Keratinocyte (primary cell): ENCODE measurements around the gene DLGAP1. TPM values are rescaled to one million over a fixed set of nuclear protein-coding genes. Genes with fewer than 3 reads are reported as not detected.
A peak's percentile ranks its signal among the peaks of the same experiment; 100 is the strongest.

Experiments
- DNase-seq: peaks from one replicate; pipeline ENCODE4 v3.0.0-alpha.2; 2011; ENCODE audit warnings: low read depth, missing footprints, low spot score
- FAIRE-seq: peaks from 2 replicates; lab custom pipeline; 2011; peaks lifted over from hg19 to GRCh38; lab: Jason Lieb, UNC
- H2AFZ ChIP-seq: 2 replicates; pipeline ENCODE4 v1.6.0; 2012; ENCODE audit warnings: low read length, control low read depth, inconsistent platforms; ENCODE audit not compliant: control insufficient read depth
- H3K27ac ChIP-seq: 2 replicates; pipeline ENCODE4 v1.5.1; 2011; ENCODE audit warnings: low read length; ENCODE audit not compliant: control insufficient read depth, insufficient read depth
- H3K27me3 ChIP-seq: 3 replicates; pipeline ENCODE4 v1.6.0; 2011; ENCODE audit warnings: low read length; ENCODE audit not compliant: control insufficient read depth, insufficient read depth; ENCODE audit errors: extremely low read depth
- H3K36me3 ChIP-seq, 2 experiments: 2 replicates in 1 of 2; 3 replicates in 1 of 2; pipeline ENCODE4 v1.5.1; 2011; ENCODE audit warnings: low read length in 2 of 2, mild to moderate bottlenecking in 1 of 2; ENCODE audit not compliant: control insufficient read depth in 2 of 2, insufficient read depth in 2 of 2; ENCODE audit errors: extremely low read depth in 1 of 2
- H3K4me1 ChIP-seq: 3 replicates; pipeline ENCODE4 v1.5.1; 2011; ENCODE audit warnings: low read length; ENCODE audit not compliant: control insufficient read depth, insufficient read depth; ENCODE audit errors: extremely low read depth
- H3K4me2 ChIP-seq: 3 replicates; pipeline ENCODE4 v1.6.0; 2011; ENCODE audit warnings: low read depth, low read length; ENCODE audit not compliant: control insufficient read depth, insufficient read depth; ENCODE audit errors: extremely low read depth
- H3K4me3 ChIP-seq, 3 experiments: fragments of 200-600 bp in 1 of 3; sonication (generic) in 1 of 3; 2 replicates in 2 of 3; 3 replicates in 1 of 3; pipeline ENCODE4 v1.5.1; 2011 to 2016; ENCODE audit warnings: low read length in 3 of 3, mild to moderate bottlenecking in 3 of 3, control low read depth in 2 of 3, inconsistent platforms in 1 of 3, low read depth in 1 of 3, mixed read lengths in 1 of 3, mixed run types in 1 of 3, moderate library complexity in 1 of 3; ENCODE audit not compliant: control insufficient read depth in 2 of 3, insufficient read depth in 2 of 3; ENCODE audit errors: extremely low read depth in 1 of 3
- H3K79me2 ChIP-seq: 2 replicates; pipeline ENCODE4 v1.6.0; 2012; ENCODE audit warnings: low read length; ENCODE audit not compliant: control insufficient read depth, insufficient read depth
- H3K9ac ChIP-seq: 3 replicates; pipeline ENCODE4 v1.6.0; 2011; ENCODE audit warnings: low read length; ENCODE audit not compliant: control insufficient read depth, insufficient read depth; ENCODE audit errors: extremely low read depth
- H3K9me1 ChIP-seq: 3 replicates; pipeline ENCODE4 v1.6.0; 2011; ENCODE audit warnings: low read length; ENCODE audit not compliant: control insufficient read depth, insufficient read depth; ENCODE audit errors: extremely low read depth
- H3K9me3 ChIP-seq: 2 replicates; pipeline ENCODE4 v1.5.1; 2012; ENCODE audit warnings: low read depth, low read length; ENCODE audit not compliant: control insufficient read depth
- H4K20me1 ChIP-seq: 3 replicates; pipeline ENCODE4 v1.6.0; 2011; ENCODE audit warnings: low read length; ENCODE audit not compliant: control insufficient read depth, insufficient read depth; ENCODE audit errors: extremely low read depth
- CTCF ChIP-seq, 3 experiments: IDR thresholded peaks in 1 of 3; conservative IDR thresholded peaks in 1 of 3; optimal IDR thresholded peaks in 1 of 3; 2 replicates in 2 of 3; 3 replicates in 1 of 3; pipeline versions ENCODE3 to v1.5.1; 2011; ENCODE audit warnings: low read length in 3 of 3, mild to moderate bottlenecking in 3 of 3, moderate library complexity in 2 of 3, control low read depth in 1 of 3, inconsistent platforms in 1 of 3; ENCODE audit not compliant: insufficient read depth in 2 of 3; ENCODE audit errors: extremely low read depth in 1 of 3
- EZH2 ChIP-seq: IDR thresholded peaks from one replicate; pipeline ENCODE4 v1.6.1; 2012; ENCODE audit warnings: inconsistent platforms, mild to moderate bottlenecking, low read length, moderate library complexity
- dilution Hi-C: fragments of 300-500 bp; cut with MboI; formaldehyde crosslinking; loops from one replicate; pipeline ENCODE4 v1.7.0; 2020; ENCODE audit warnings: low sequenced_read_pairs; ENCODE audit not compliant: extremely low pct_ligation_motif_present
- polyA plus RNA-seq, 5 experiments: library from polyadenylated mRNA; depleted of rRNA in 3 of 5; stranded (reverse) in 3 of 5; stranded (forward) in 1 of 5; unstranded in 1 of 5; fragments of >200 nt; gene quantifications; 1 replicate in 1 of 5; 2 replicates in 3 of 5; 3 replicates in 1 of 5; pipeline versions ENCODE4 v1.2.1 to v1.2.3, GENCODE V29; 2011 to 2012; ENCODE audit warnings: missing spikeins in 2 of 5, low read depth in 1 of 5, low replicate concordance in 1 of 5

Gene DLGAP1
- polyA plus RNA-seq, 1 donor (not counting 4 experiments of a cell fraction or from before 2014, with no cell fraction given), result not detected

GRCh38 chr18:3993941-3994687 is 461.0 kb downstream of the DLGAP1 start:
- no peaks in the 10 kb centered on the region for H3K27me3 ChIP-seq
- H3K36me3 ChIP-seq, result no peaks in the 10 kb centered on the region
- H3K4me1 ChIP-seq, result no peaks in the 10 kb centered on the region
- no peak overlapping the region for H2AFZ ChIP-seq
- H3K4me2 ChIP-seq, result no peak overlapping the region
- H3K9me1 ChIP-seq, result no peaks in the 10 kb centered on the region
- H4K20me1 ChIP-seq, result no peaks in the 10 kb centered on the region
- no peak overlapping the region for H3K9ac ChIP-seq
- no peak overlapping the region for H3K4me3 ChIP-seq
- no peak for DNase-seq
- no peaks in the 10 kb centered on the region for H3K79me2 ChIP-seq
- no peak for FAIRE-seq
- dilution Hi-C loops, result no loop called here
- H3K9me3 ChIP-seq, result no peaks in the 10 kb centered on the region
- TF ChIP-seq EZH2, result no peak
- no peak for TF ChIP-seq CTCF (optimal IDR thresholded peaks at IDR 0.05 in 1 of 3, IDR thresholded peaks at IDR 0.05 in 1 of 3, conservative IDR thresholded peaks at IDR 0.05 in 1 of 3; ENCODE audit: extremely low read depth in 1 of 3, insufficient read depth in 2 of 3, low read length in 3 of 3)
- H3K27ac ChIP-seq, result no peak overlapping the region

DNA sequence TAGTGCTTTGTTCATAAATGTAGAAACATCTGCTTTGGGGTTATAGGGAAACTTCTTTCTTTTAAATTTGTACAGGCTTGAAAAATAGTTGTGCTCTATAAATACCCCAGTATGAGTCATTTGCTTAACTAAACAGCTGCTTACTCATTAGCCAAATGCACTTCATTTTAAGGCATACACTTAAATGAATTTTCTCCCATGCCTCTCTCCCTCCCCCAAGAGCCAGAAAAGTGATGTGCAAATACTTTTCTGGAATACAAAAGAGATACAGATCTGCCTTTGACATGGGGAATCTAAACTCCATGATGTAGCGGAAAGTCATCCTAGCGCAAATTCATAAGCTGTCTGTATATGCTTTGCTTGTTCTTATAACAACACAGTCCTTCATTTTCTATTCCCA is 469.4 kb downstream of the DLGAP1 start:
- DNase-seq, result peak; percentile 35
- no peaks in the 10 kb centered on the region for H3K27me3 ChIP-seq
- peak overlapping the region; percentile 22 for H3K9ac ChIP-seq
- H3K4me3 ChIP-seq, result no peak overlapping the region
- H3K4me2 ChIP-seq, result peak overlapping the region; percentile 61
- no peaks in the 10 kb centered on the region for H3K79me2 ChIP-seq
- H4K20me1 ChIP-seq, result no peaks in the 10 kb centered on the region
- peak; percentile 13 for FAIRE-seq
- dilution Hi-C loops, result no loop called here
- H3K4me1 ChIP-seq, result peaks cover 42% of the 10 kb centered on the region
- H2AFZ ChIP-seq, result peak overlapping the region; percentile 34
- H3K36me3 ChIP-seq, result no peaks in the 10 kb centered on the region
- TF ChIP-seq EZH2 (no peak), CTCF (optimal IDR thresholded peaks at IDR 0.05 in 1 of 3, IDR thresholded peaks at IDR 0.05 in 1 of 3, conservative IDR thresholded peaks at IDR 0.05 in 1 of 3; ENCODE audit: extremely low read depth in 1 of 3, insufficient read depth in 2 of 3, low read length in 3 of 3) (peak in 1 of 3 experiments; percentile 20)
- no peaks in the 10 kb centered on the region for H3K9me1 ChIP-seq
- H3K27ac ChIP-seq, result peak overlapping the region; percentile 89
- H3K9me3 ChIP-seq, result no peaks in the 10 kb centered on the region
